PC-3 (cell line): ENCODE measurements around the gene DSCAM. TPM values are rescaled to one million over a fixed set of nuclear protein-coding genes. Genes with fewer than 3 reads are reported as not detected.

ENCODE experiments used
- ATAC-seq: fragments of 200-7000 bp; cut with Tn5 transposase; 2 replicates; pipeline ENCODE4 v1.9.1; 2020; ENCODE audit warnings: mild to moderate bottlenecking, moderate library complexity
- BruUV-seq: library from RNA; stranded (reverse); fragments of 400-500 nt; replicated peaks from 2 replicates; lab custom pipeline; 2021; lab: Mats Ljungman, UMichigan
- CTCF ChIA-PET: fragments of 300-600 bp; sonication (Branson Sonifier 250); formaldehyde crosslinking; loops from one replicate; lab custom pipeline; 2022; ENCODE audit warnings: antibody characterized with exemption; lab: Charles Lee
- POLR2A ChIA-PET: fragments of 300-600 bp; sonication (Branson Sonifier 250); formaldehyde crosslinking; loops from one replicate; lab custom pipeline; 2022; ENCODE audit warnings: antibody characterized with exemption; ENCODE audit not compliant: unreplicated experiment; lab: Charles Lee
- DNase-seq: peaks from one replicate; pipeline ENCODE4 v3.0.0-alpha.2; 2015
- H2AFZ ChIP-seq: fragments of 300-600 bp; sonication (generic); 2 replicates; pipeline ENCODE4 v1.6.0; 2016; ENCODE audit warnings: antibody characterized with exemption, low read length
- H3F3A ChIP-seq: fragments of 300-600 bp; sonication (generic); one replicate; pipeline ENCODE4 v1.6.0; 2017; ENCODE audit warnings: antibody characterized with exemption, low read length, control low read depth, mild to moderate bottlenecking; ENCODE audit not compliant: unreplicated experiment
- H3K27ac ChIP-seq: fragments of 300-600 bp; sonication (generic); 2 replicates; pipeline ENCODE4 v1.5.1; 2016; ENCODE audit warnings: mild to moderate bottlenecking, low read length
- H3K27me3 ChIP-seq: fragments of 300-600 bp; sonication (generic); 2 replicates; pipeline ENCODE4 v1.6.1; 2016; ENCODE audit warnings: low read length, mixed read lengths
- H3K36me3 ChIP-seq: fragments of 300-600 bp; sonication (generic); 2 replicates; pipeline ENCODE4 v1.6.1; 2016; ENCODE audit warnings: low read depth, mixed run types, low read length, mixed read lengths
- H3K4me1 ChIP-seq: fragments of 300-600 bp; sonication (generic); 2 replicates; pipeline ENCODE4 v1.5.1; 2016; ENCODE audit warnings: low read length; ENCODE audit not compliant: insufficient read depth
- H3K4me2 ChIP-seq: fragments of 300-600 bp; sonication (generic); 2 replicates; pipeline ENCODE4 v1.6.0; 2016; ENCODE audit warnings: low read length
- H3K4me3 ChIP-seq: fragments of 300-600 bp; sonication (generic); 2 replicates; pipeline ENCODE4 v1.5.1; 2016; ENCODE audit warnings: mild to moderate bottlenecking, low read length, mixed read lengths
- H3K79me2 ChIP-seq: fragments of 300-600 bp; sonication (generic); 2 replicates; pipeline ENCODE4 v1.6.1; 2017; ENCODE audit warnings: low read length, mixed read lengths
- H3K9ac ChIP-seq: fragments of 300-600 bp; sonication (generic); 2 replicates; pipeline ENCODE4 v1.6.0; 2016; ENCODE audit warnings: mild to moderate bottlenecking, low read length
- H3K9me2 ChIP-seq: fragments of 300-600 bp; sonication (generic); replicated peaks from 2 replicates; pipeline ENCODE4 v1.6.1; 2016; ENCODE audit warnings: mixed run types, low read length, mixed read lengths
- H3K9me3 ChIP-seq: fragments of 300-600 bp; sonication (generic); 2 replicates; pipeline ENCODE4 v1.6.1; 2016; ENCODE audit warnings: low read length, mixed read lengths
- H4K20me1 ChIP-seq: fragments of 300-600 bp; sonication (generic); 2 replicates; pipeline ENCODE4 v1.6.1; 2016; ENCODE audit warnings: low read length, mixed read lengths
- CTCF ChIP-seq: fragments of 300-600 bp; sonication (generic); conservative IDR thresholded peaks from 2 replicates; pipeline ENCODE4 v1.5.1; 2017; ENCODE audit warnings: antibody characterized with exemption, low read depth, mild to moderate bottlenecking, low read length
- EZH2 ChIP-seq: fragments of 300-600 bp; sonication (generic); IDR thresholded peaks from one replicate; pipeline ENCODE4 v1.6.1; 2017; ENCODE audit warnings: antibody characterized with exemption, mild to moderate bottlenecking, low read length; ENCODE audit not compliant: unreplicated experiment
- EZH2phosphoT487 ChIP-seq: fragments of 300-600 bp; sonication (generic); IDR thresholded peaks from 2 replicates; pipeline ENCODE4 v1.6.1; 2018; ENCODE audit warnings: mild to moderate bottlenecking, antibody characterized with exemption, low read length, borderline replicate concordance
- intact Hi-C: fragments of 100-400 bp; cut with micrococcal nuclease; formaldehyde crosslinking; loops from 2 replicates; pipeline ENCODE4 v1.9.0; 2023
- total RNA-seq: library from RNA; depleted of rRNA; stranded (reverse); fragments of >200 nt; gene quantifications from 2 replicates; pipeline ENCODE4 v1.2.3, GENCODE V29; 2014

The DSCAM gene
- total RNA-seq, 1 experiment from 2014 or later: not detected

- H4K20me1 ChIP-seq: no peaks in the 10 kb centered on the region
- H3F3A ChIP-seq: no peaks in the 10 kb centered on the region
- H3K36me3 ChIP-seq: no peaks in the 10 kb centered on the region
- no peaks in the 10 kb centered on the region for H3K79me2 ChIP-seq
- H3K27ac ChIP-seq: no peak overlapping the region
- ATAC-seq: no peak
- intact Hi-C loops: no loop called here
- no peak overlapping the region for H2AFZ ChIP-seq
- no peaks in the 10 kb centered on the region for H3K4me1 ChIP-seq
- ChIA-PET POLR2A (no interaction called here), CTCF (no interaction called here)
- H3K9me2 ChIP-seq: no peaks in the 10 kb centered on the region
- no TSS peak for BruUV-seq
- no peak overlapping the region for H3K9ac ChIP-seq
- no peak for TF ChIP-seq EZH2phosphoT487
- TF ChIP-seq EZH2: no peak
- no peak for TF ChIP-seq CTCF
- H3K4me2 ChIP-seq: no peak overlapping the region
- no peak for DNase-seq
- peaks cover 16% of the 10 kb centered on the region for H3K9me3 ChIP-seq
- H3K27me3 ChIP-seq: no peaks in the 10 kb centered on the region
- no peak overlapping the region for H3K4me3 ChIP-seq
Observed at GRCh38 chr21:40753756-40754155, 93.2 kb downstream of the DSCAM start.

- ChIA-PET CTCF (no interaction called here), POLR2A (no interaction called here)
- intact Hi-C loops: no loop called here
- Histone ChIP-seq H3F3A (no peaks in the 10 kb centered on the region), H3K4me1 (no peaks in the 10 kb centered on the region), H3K27me3 (no peaks in the 10 kb centered on the region), H3K36me3 (no peaks in the 10 kb centered on the region), H2AFZ (no peak overlapping the region), H3K4me3 (no peak overlapping the region), H3K27ac (no peak overlapping the region), H3K9ac (no peak overlapping the region), H3K9me2 (no peaks in the 10 kb centered on the region), H3K79me2 (no peaks in the 10 kb centered on the region), H4K20me1 (no peaks in the 10 kb centered on the region), H3K4me2 (no peak overlapping the region), H3K9me3 (peaks cover 23% of the 10 kb centered on the region)
- BruUV-seq: no TSS peak
- ATAC-seq (no peak), DNase-seq (no peak)
- TF ChIP-seq EZH2phosphoT487 (no peak), EZH2 (no peak), CTCF (no peak)
Observed at GRCh38 chr21:40752125-40752524, 94.8 kb downstream of the DSCAM start.

GRCh38 chr21:40751221-40751620 lies 95.7 kb downstream of the DSCAM start:
- Histone ChIP-seq H3K9ac (no peak overlapping the region), H3F3A (no peaks in the 10 kb centered on the region), H3K4me1 (no peaks in the 10 kb centered on the region), H3K36me3 (no peaks in the 10 kb centered on the region), H4K20me1 (no peaks in the 10 kb centered on the region), H3K27me3 (no peaks in the 10 kb centered on the region), H2AFZ (no peak overlapping the region), H3K4me3 (no peak overlapping the region), H3K79me2 (no peaks in the 10 kb centered on the region), H3K4me2 (no peak overlapping the region), H3K9me2 (no peaks in the 10 kb centered on the region), H3K27ac (no peak overlapping the region), H3K9me3 (peaks cover 31% of the 10 kb centered on the region)
- CTCF ChIA-PET: no interaction called here
- DNase-seq: no peak
- TF ChIP-seq EZH2 (no peak), CTCF (no peak), EZH2phosphoT487 (no peak)
- no peak for ATAC-seq
- POLR2A ChIA-PET: no interaction called here
- intact Hi-C loops: no loop called here
- no TSS peak for BruUV-seq
